NCI-H748 treated with DMSO at 0.1 percent for 48 hours (cell line): ENCODE data around the gene SHTN1.
A peak's percentile ranks its signal among the peaks of the same experiment; 100 is the strongest.

ENCODE experiments used
- DNase-seq: peaks from one replicate; lab custom pipeline; 2025; lab: John Stamatoyannopoulos, UW

The SHTN1 gene

GRCh38 chr10:116833986-116834985 lies 170.7 kb downstream of the SHTN1 start:
- DNase-seq: peak; percentile 51

- DNase-seq: no peak
Measured at GRCh38 chr10:116831790-116832189, 173.2 kb downstream of the SHTN1 start.
